GM12801 (cell line): ENCODE results near the gene ROPN1.
"Not testable (repeated sequence)": the region's sequence is repeated elsewhere in the genome, so short reads cannot be mapped to it uniquely, and the experiment has no call there.

ENCODE experiments used
- TF ChIP-seq, protein P1 (sequence below): IDR thresholded peaks from one replicate; pipeline ENCODE4 v1.5.1; 2011; ENCODE audit warnings: control low read depth; ENCODE audit not compliant: insufficient read length; ENCODE audit errors: extremely low read depth

The ROPN1 gene

DNA sequence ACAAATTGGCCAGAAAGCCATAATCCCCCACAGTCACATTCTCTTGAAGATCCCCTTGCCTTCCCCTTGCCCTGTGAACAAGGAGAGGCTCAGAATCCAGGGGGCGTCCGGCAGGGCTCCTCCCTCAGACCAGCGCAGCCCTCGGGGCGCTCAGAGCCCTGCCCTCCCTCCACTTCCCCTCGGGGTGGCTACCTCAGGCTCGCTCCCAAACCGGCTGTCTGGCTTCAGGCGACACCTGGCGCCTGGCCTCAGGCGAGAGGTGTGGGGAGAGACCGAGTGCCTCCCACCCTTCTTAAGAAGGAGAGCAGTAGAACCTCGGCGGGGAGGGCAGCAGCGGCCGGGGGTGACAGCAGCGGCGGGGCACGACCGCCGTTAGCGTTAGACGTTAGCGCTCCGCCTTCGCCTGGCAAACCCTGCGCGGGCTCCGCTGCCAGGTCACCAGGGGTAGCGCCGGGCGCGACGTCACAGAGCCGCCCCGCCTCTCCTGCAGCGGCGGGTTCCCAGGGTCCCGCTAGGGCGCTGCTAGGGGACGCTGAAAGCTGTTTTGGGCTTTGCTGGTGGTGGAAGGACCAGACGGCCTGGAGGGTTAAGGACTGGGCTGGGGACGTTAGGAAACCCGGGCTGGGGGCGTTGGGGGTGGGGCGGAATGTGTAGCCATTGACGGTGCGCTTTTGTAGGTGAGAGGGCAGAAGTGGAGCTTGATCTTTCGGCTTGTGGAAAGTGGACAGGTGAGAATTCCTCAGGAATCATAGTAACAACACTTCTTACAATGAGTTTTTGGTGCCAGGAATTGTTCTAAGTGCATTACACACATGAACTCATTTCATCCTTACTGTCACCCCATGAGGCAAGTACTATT is at the start of gene ROPN1:
Gene ROPN1, minus strand, starts transcription at position 395 of the 859 bp plus-strand sequence. CDS start 11,643 bp downstream, outside the sequence.
- TF ChIP-seq, protein P1, sequence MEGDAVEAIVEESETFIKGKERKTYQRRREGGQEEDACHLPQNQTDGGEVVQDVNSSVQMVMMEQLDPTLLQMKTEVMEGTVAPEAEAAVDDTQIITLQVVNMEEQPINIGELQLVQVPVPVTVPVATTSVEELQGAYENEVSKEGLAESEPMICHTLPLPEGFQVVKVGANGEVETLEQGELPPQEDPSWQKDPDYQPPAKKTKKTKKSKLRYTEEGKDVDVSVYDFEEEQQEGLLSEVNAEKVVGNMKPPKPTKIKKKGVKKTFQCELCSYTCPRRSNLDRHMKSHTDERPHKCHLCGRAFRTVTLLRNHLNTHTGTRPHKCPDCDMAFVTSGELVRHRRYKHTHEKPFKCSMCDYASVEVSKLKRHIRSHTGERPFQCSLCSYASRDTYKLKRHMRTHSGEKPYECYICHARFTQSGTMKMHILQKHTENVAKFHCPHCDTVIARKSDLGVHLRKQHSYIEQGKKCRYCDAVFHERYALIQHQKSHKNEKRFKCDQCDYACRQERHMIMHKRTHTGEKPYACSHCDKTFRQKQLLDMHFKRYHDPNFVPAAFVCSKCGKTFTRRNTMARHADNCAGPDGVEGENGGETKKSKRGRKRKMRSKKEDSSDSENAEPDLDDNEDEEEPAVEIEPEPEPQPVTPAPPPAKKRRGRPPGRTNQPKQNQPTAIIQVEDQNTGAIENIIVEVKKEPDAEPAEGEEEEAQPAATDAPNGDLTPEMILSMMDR: not testable (repeated sequence)

DNA sequence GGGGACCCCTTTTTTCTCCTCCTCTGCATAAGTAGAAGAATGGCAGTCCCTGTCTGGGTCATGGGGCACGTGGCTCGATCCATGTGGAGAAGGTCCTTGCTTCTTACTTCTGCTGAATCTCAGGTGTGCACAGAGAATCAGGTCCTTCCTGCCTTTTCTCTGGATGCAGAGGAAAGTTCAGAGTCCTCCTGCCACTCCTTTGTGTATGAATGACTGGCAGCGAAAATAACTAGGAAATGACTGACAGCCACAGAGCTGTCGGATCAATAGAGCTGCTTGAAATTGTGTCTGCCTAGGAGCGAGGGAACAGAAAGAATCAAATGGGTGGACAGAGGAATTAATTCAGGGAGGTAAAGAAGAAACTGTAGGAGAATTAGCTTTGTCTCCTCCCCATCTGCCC is 49.6 kb upstream of the ROPN1 start:
- TF ChIP-seq, protein P1: no peak

DNA sequence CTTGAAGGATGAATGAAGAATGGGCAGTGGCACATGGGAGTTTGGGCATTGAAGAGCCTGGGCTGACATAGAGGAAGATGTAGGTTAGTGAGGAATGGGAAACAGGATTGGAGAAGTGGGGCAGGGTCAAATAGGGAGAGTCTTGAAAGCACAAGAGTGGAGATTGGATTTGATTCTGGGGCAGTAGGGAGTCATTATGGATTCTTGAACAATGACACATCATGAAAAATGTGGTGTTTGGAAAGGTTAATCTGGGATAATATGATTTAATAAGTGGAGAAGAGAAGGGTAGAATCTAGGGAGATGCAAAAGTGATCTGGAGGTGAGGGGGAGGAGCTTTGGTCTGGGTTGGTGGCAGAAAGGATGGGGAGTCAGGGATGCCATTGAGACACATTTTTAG is 45.4 kb upstream of the ROPN1 start:
- TF ChIP-seq, protein P1: no peak

DNA sequence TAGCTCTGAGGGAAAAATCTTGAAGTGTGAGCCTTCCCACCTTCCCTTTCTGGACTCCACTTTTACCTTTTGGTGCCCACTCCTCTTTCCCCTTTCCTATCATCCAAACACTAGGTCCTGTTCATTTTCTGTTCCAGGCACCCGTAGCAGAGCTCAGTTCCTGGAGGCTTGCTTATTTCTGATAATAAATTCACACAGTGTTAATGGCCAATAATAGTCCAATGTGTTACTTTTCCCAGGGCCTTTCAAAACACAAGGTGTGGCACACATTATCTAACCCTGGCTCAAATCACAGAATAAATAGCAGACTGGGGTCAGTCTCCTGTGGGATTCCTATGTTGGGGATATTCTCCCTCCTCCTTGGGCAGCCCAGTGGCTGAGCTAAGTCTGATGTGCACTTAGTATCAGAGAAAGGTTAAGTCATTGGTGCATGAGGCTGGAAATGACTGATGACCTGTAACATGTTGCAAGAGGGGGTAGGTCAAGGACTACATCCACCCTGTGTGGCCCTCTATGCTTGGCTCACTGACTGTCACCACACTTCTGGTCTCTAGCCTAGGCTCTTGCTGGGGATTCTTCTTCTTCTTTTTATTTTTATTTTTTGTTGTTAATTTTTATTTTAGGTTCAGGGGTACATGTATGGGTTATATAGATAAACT is 43.7 kb upstream of the ROPN1 start:
- TF ChIP-seq, protein P1: no peak

DNA sequence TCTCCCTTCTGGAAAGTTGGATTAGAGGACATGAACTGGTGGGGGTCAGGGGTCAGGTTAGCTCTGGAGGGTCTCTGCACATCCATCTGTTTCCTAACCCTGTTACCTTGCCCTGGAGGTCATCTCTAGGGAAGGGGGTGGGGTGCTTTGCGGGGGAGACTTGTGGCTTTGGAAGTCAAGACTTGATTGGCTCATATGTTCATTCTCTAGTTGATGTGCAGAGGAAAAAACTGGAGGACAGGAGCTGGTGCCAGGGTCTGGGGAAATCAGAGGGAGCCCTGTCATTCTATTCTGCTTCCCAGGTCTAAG is 42.9 kb upstream of the ROPN1 start:
- TF ChIP-seq, protein P1: no peak

DNA sequence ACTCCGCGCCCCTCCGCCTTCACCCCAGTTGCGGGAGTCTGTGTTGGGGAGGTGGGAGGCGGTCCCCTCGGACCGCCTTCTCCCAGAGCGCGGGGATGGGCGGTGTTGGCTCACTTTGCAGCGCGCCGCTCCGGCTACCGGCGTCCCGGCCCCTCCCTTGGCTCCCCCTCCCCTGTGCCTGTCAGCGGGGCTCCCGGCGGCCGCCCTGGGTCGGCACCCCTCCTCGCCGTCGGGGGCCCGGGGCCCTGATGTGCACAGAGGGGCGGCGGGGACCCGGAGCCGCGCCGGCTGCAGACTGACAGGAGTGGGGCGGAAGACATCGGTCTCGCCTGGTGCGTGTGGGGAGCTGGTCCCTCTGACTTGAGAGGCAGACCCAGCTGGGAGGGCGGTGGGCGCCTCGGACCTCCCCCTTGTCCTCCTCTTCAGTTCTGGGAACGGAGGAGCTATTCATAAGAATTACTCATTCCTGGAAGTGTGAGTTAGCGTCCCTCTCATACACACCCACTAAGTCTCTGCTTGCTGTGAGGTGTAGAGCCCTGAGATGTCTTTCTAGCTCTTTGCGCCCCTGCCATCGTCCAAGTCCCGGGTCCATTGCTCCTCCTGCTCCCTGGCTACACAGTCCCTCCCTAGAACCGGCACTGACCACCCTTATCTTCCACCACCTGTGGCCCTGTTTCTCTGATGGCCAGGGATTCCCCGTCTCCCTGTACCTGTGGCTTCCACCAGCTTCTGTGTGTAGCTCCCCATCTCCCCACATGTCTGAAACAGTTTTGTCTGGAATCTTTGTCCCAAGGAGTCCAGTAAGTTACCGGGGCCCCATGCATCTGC is 42.3 kb upstream of the ROPN1 start:
- TF ChIP-seq, protein P1: no peak

DNA sequence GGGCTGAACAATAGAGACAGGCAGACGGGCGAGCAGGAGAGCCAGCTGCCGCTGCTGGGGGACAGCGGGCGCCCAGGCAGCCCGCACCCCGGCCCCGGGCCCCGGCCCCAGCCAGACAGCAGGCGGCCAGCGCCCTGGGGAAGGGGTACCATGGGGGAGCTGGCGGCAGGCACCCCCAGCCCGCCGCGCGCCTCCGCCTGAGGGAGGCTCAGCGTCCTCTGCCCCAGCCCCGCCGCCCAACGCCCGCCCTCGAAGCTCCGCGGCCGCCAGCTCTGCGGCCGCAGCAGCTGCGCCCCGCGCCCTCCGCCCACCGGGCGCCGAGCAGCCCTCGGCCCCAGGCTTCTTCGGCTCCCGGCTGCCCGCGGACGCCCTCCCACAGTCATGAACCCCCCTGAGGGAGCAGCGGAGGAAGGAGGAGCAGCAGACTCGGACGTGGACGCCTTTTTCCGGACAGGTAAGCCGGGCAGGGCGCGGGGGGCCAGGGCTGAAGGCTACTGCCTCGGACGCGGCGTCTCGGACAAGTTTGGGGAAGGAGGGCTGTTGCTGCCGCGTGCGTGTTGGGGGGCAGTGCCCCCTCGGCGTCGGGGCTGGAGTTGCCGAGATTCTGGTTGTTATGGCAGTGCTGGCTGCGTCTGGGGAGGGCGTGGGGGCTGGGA is 41.6 kb upstream of the ROPN1 start, which contains the start of gene KALRN:
Gene KALRN, plus strand, starts transcription at position 10 of the 656 bp plus-strand sequence.
- TF ChIP-seq, protein P1: no peak
